ENCODE data around the gene ZMYND10. TPM values are rescaled to one million over a fixed set of nuclear protein-coding genes. Genes with fewer than 3 reads are reported as not detected.
A peak's percentile ranks its signal among the peaks of the same experiment; 100 is the strongest.

Gene ZMYND10
- total and polyA plus RNA-seq, 8 donors: 1.6 to 25.5 (median 17.2) TPM

GRCh38 chr3:50323092-50323600 lies 22.4 kb downstream of the ZMYND10 start:
- Histone ChIP-seq H3K36me3 (peaks cover 0 to 36% of the 10 kb centered on the region in 2 donors), H3K4me3 (peak overlapping the region in 1 of 2 donors; percentile 91), H3K27ac (peak overlapping the region; percentile 90 to 93), H3K9me3 (no peaks in the 10 kb centered on the region), H3K27me3 (no peaks in the 10 kb centered on the region), H3K4me1 (peaks cover 39 to 84% of the 10 kb centered on the region in 2 donors)
- intact Hi-C loops (cut with DNase I): no loop called here
- no peak for TF ChIP-seq CTCF (IDR thresholded peaks at IDR 0.05)
- ATAC-seq (no peak), DNase-seq (peak in 1 of 4 donors; percentile 58)

GRCh38 chr3:50322386-50323091 lies 23.0 kb downstream of the ZMYND10 start, which contains the start of gene HYAL2:
Gene HYAL2 (minus strand): TSS chr3:50322745. CDS start chr3:50320489, 2,256 bp downstream.
- H3K4me3 ChIP-seq: peak within 1 kb of the TSS; percentile 76 to 91
- no peaks in the 10 kb centered on the region for H3K27me3 ChIP-seq
- peak in 2 of 4 donors; percentile 56 to 67 for DNase-seq
- peaks cover 44 to 89% of the 10 kb centered on the region in 2 donors for H3K4me1 ChIP-seq
- intact Hi-C loops (cut with DNase I): no loop called here
- no peaks in the 10 kb centered on the region for H3K9me3 ChIP-seq
- peaks cover 0 to 42% of the 10 kb centered on the region in 2 donors for H3K36me3 ChIP-seq
- ATAC-seq: peak; percentile 2
- TF ChIP-seq CTCF (IDR thresholded peaks at IDR 0.05): no peak
- H3K27ac ChIP-seq: peak within 1 kb of the TSS; percentile 90 to 93

- H3K27me3 ChIP-seq: no peaks in the 10 kb centered on the region
- peaks cover 0 to 47% of the 10 kb centered on the region in 2 donors for H3K36me3 ChIP-seq
- no peaks in the 10 kb centered on the region for H3K9me3 ChIP-seq
- DNase-seq (no peak), ATAC-seq (no peak)
- TF ChIP-seq CTCF (IDR thresholded peaks at IDR 0.05): no peak
- intact Hi-C loops (cut with DNase I): no loop called here
- H3K4me1 ChIP-seq: peaks cover 44 to 89% of the 10 kb centered on the region in 2 donors
- peak overlapping the region; percentile 90 to 93 for H3K27ac ChIP-seq
- peak overlapping the region; percentile 76 to 91 for H3K4me3 ChIP-seq
These were observed 23.5 kb downstream of the ZMYND10 start for GRCh38 chr3:50322115-50322385.

GRCh38 chr3:50321336-50322114 lies 24.0 kb downstream of the ZMYND10 start:
- Histone ChIP-seq H3K4me1 (peaks cover 45 to 89% of the 10 kb centered on the region in 2 donors), H3K36me3 (peaks cover 0 to 52% of the 10 kb centered on the region in 2 donors), H3K9me3 (no peaks in the 10 kb centered on the region), H3K27ac (peak overlapping the region; percentile 90 to 93), H3K27me3 (no peaks in the 10 kb centered on the region), H3K4me3 (peak overlapping the region; percentile 76 to 91)
- intact Hi-C loops (cut with DNase I): no loop called here
- ATAC-seq: peak; percentile 73
- TF ChIP-seq CTCF (IDR thresholded peaks at IDR 0.05): peak in 1 of 2 donors; percentile 63
- peak; percentile 89 to 96 (median 92) for DNase-seq

- Histone ChIP-seq H3K27ac (peak overlapping the region; percentile 90 to 93), H3K9me3 (no peaks in the 10 kb centered on the region), H3K4me1 (peaks cover 45 to 90% of the 10 kb centered on the region in 2 donors), H3K27me3 (no peaks in the 10 kb centered on the region), H3K4me3 (peak overlapping the region; percentile 76 to 91), H3K36me3 (peaks cover 0 to 50% of the 10 kb centered on the region in 2 donors)
- intact Hi-C loops (cut with DNase I): no loop called here
- ATAC-seq (peak; percentile 60), DNase-seq (peak in 3 of 4 donors; percentile 84 to 94 (median 89))
- TF ChIP-seq CTCF (IDR thresholded peaks at IDR 0.05): no peak
These were observed 24.6 kb downstream of the ZMYND10 start for GRCh38 chr3:50320853-50321335.

Measured in left lung (tissue), 10 donors.